ENCODE measurements around the gene SGCD.

The SGCD gene

DNA sequence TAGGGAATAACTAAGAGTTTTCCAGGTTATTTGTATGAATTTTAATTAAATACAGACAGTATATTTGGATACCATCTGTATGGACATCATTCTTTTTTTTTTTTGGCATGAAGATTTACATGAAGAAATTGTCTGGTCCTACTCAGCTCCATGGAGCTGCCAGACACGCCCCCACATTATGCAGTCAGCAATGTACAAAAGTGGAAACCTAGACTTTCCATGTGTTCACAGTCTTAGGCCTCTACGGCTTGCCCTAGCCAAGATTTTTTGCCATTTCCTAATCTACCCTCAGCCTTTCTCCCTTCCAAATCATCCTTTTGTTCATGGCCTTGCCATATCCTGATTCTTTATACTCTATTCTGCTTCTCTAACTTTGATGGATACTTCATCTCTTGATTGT, 207.1 kb downstream of the SGCD start:
- Histone ChIP-seq H3K4me1 (ENCODE audit: control insufficient read depth, insufficient read depth, low read length, poor library complexity, severe bottlenecking) (no peaks in the 10 kb centered on the region), H3K27me3 (replicated peaks; ENCODE audit: control insufficient read depth, insufficient read depth, low read length, poor library complexity, severe bottlenecking) (no peaks in the 10 kb centered on the region), H3K4me3 (ENCODE audit: insufficient read depth, low read depth, low read length, poor library complexity, severe bottlenecking) (no peak overlapping the region), H3K27ac (ENCODE audit: insufficient read depth, low read length, poor library complexity, severe bottlenecking) (no peak overlapping the region), H3K9me3 (ENCODE audit: control insufficient read depth, low read length) (no peaks in the 10 kb centered on the region), H3K36me3 (ENCODE audit: control insufficient read depth, insufficient read depth, low read length) (no peaks in the 10 kb centered on the region)
- no peak for DNase-seq

DNA sequence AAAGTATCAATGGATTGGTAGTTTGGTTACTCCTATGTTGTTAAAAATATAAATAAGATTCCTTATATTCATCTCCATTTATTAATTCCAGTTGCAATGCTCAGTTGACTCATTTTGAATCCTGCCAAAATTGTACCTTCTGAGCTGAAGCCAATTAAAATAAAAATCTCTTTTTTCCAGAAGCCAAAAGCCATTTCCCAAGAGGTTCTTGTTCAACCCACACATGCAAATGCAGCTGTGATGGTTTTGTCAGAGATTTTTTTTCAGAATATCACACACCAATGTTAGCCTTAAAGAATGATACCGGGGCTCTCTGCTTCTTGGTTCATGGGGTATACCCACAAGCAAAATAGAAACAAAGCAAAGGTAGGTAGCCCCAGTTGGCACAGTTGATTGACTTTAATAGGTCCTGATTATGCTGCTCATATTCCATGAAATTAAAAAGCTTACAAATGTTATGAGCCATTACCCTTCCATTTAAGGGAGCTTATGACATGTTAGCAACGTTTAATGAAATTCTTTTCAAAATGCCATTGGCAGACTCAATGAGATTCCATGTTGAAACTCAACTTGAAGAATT, 208.0 kb downstream of the SGCD start:
- Histone ChIP-seq H3K4me3 (ENCODE audit: insufficient read depth, low read depth, low read length, poor library complexity, severe bottlenecking) (no peak overlapping the region), H3K9me3 (ENCODE audit: control insufficient read depth, low read length) (no peaks in the 10 kb centered on the region), H3K4me1 (ENCODE audit: control insufficient read depth, insufficient read depth, low read length, poor library complexity, severe bottlenecking) (no peaks in the 10 kb centered on the region), H3K27me3 (replicated peaks; ENCODE audit: control insufficient read depth, insufficient read depth, low read length, poor library complexity, severe bottlenecking) (no peaks in the 10 kb centered on the region), H3K36me3 (ENCODE audit: control insufficient read depth, insufficient read depth, low read length) (no peaks in the 10 kb centered on the region), H3K27ac (ENCODE audit: insufficient read depth, low read length, poor library complexity, severe bottlenecking) (no peak overlapping the region)
- no peak for DNase-seq

DNA sequence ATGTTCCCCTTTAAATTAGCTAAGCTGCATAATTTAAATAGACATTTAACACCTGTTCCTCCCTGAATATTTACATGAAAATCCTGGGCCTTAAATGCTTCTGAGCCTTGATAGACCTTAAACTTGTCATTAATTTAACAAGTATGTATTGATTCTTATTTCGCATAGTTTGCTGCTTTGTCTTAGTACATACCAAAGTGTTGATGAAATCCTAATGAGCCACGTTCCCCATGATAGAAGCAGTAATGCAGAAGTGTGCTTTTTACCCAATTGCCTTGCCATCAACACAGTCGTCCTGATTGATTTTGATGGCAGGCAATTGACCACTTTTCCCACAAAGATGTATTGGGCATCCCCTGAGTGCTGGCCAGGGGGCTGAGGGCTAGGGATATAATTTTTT, 213.5 kb downstream of the SGCD start:
- H3K4me3 ChIP-seq (ENCODE audit: insufficient read depth, low read depth, low read length, poor library complexity, severe bottlenecking), result no peak overlapping the region
- H3K27me3 ChIP-seq (replicated peaks; ENCODE audit: control insufficient read depth, insufficient read depth, low read length, poor library complexity, severe bottlenecking), result no peaks in the 10 kb centered on the region
- no peak overlapping the region for H3K27ac ChIP-seq (ENCODE audit: insufficient read depth, low read length, poor library complexity, severe bottlenecking)
- no peaks in the 10 kb centered on the region for H3K4me1 ChIP-seq (ENCODE audit: control insufficient read depth, insufficient read depth, low read length, poor library complexity, severe bottlenecking)
- H3K9me3 ChIP-seq (ENCODE audit: control insufficient read depth, low read length), result no peaks in the 10 kb centered on the region
- H3K36me3 ChIP-seq (ENCODE audit: control insufficient read depth, insufficient read depth, low read length), result no peaks in the 10 kb centered on the region
- no peak for DNase-seq

DNA sequence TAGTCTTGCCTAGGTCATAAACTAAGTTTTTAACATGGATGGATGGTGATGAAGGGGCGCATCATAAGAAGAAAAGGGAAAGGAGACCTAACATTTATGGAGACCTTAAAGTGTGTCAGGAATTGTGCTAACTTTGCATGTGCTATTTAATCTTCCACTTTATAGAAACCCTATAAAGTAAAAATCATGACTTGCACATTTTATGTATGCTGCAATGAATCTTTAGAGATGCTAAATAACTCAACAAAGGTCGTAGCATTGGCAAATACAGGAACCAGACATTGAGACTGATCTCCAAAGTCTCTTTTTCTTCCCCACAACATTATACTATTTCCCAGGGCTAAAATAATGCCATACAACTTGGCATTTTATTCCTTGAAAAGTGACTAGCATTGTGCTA, 214.6 kb downstream of the SGCD start:
- H3K4me1 ChIP-seq (ENCODE audit: control insufficient read depth, insufficient read depth, low read length, poor library complexity, severe bottlenecking), result no peaks in the 10 kb centered on the region
- no peak for DNase-seq
- no peaks in the 10 kb centered on the region for H3K9me3 ChIP-seq (ENCODE audit: control insufficient read depth, low read length)
- no peaks in the 10 kb centered on the region for H3K27me3 ChIP-seq (replicated peaks; ENCODE audit: control insufficient read depth, insufficient read depth, low read length, poor library complexity, severe bottlenecking)
- H3K36me3 ChIP-seq (ENCODE audit: control insufficient read depth, insufficient read depth, low read length), result no peaks in the 10 kb centered on the region
- no peak overlapping the region for H3K4me3 ChIP-seq (ENCODE audit: insufficient read depth, low read depth, low read length, poor library complexity, severe bottlenecking)
- no peak overlapping the region for H3K27ac ChIP-seq (ENCODE audit: insufficient read depth, low read length, poor library complexity, severe bottlenecking)

DNA sequence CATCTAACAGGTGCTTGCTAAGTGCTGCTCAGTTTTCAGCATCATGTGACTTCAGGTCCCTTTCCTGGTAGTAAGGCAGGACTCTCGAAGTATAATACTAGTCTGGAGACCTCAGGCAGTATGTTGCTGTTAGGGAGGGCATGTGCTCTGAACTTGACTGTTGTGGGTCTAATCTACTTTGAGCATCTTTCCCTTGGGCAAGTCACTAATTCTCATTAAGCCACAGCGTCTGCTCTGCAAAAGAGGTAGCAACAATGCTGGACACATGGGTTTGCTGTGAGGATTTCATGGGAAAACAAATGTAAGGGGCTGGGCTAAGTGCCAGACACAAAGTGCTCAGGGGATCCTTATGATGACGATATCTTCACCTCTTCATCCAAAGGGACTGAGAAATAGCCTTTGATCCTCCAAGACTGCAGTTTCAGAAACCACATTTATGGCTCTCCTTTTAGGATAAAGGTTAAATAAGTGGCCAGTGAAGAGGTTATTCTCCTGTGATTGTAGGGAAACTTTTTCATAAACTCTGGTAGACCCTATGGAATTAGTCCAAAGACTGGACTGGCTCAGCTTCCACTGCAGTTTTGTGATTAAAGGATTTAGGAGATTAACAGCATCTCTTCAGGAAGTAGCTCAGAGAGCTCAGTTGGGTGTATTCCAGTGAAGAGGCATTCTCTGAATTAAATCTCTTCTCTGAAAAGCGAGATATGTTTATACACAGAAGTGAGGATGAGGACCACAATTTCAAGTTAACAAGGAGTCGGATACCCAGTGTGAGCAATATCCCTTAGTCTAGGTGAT, 216.6 kb downstream of the SGCD start:
- Histone ChIP-seq H3K9me3 (ENCODE audit: control insufficient read depth, low read length) (no peaks in the 10 kb centered on the region), H3K27me3 (replicated peaks; ENCODE audit: control insufficient read depth, insufficient read depth, low read length, poor library complexity, severe bottlenecking) (no peaks in the 10 kb centered on the region), H3K4me1 (ENCODE audit: control insufficient read depth, insufficient read depth, low read length, poor library complexity, severe bottlenecking) (no peaks in the 10 kb centered on the region), H3K36me3 (ENCODE audit: control insufficient read depth, insufficient read depth, low read length) (no peaks in the 10 kb centered on the region), H3K4me3 (ENCODE audit: insufficient read depth, low read depth, low read length, poor library complexity, severe bottlenecking) (no peak overlapping the region), H3K27ac (ENCODE audit: insufficient read depth, low read length, poor library complexity, severe bottlenecking) (no peak overlapping the region)
- DNase-seq, result no peak

DNA sequence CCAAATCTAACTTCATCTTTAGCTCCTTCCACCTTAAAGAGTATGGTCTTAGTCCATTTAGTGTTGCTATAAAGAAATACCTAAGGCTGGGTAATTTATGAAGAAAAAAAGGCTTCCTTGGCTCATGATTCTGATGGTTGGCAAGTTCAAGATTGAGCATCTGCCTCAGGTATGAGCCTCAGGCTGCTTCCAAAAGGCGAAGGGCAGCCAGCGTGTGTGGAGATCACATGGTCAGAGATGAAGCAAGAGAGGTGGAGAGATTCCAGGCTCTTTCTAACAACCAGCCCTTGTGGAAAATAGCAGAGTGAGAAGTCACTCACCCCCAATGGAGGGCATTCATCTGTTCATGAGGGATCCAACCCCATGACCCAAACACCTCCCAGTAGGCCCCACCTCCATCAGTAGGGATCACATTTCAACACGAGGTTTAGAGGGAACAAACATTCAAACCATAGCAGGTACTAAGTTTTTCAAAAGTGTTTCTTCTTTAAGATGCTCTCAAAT, 225.9 kb downstream of the SGCD start:
- Histone ChIP-seq H3K27ac (ENCODE audit: insufficient read depth, low read length, poor library complexity, severe bottlenecking) (no peak overlapping the region), H3K4me1 (ENCODE audit: control insufficient read depth, insufficient read depth, low read length, poor library complexity, severe bottlenecking) (no peaks in the 10 kb centered on the region), H3K27me3 (replicated peaks; ENCODE audit: control insufficient read depth, insufficient read depth, low read length, poor library complexity, severe bottlenecking) (no peaks in the 10 kb centered on the region), H3K9me3 (ENCODE audit: control insufficient read depth, low read length) (no peaks in the 10 kb centered on the region), H3K4me3 (ENCODE audit: insufficient read depth, low read depth, low read length, poor library complexity, severe bottlenecking) (no peak overlapping the region), H3K36me3 (ENCODE audit: control insufficient read depth, insufficient read depth, low read length) (no peaks in the 10 kb centered on the region)
- no peak for DNase-seq

DNA sequence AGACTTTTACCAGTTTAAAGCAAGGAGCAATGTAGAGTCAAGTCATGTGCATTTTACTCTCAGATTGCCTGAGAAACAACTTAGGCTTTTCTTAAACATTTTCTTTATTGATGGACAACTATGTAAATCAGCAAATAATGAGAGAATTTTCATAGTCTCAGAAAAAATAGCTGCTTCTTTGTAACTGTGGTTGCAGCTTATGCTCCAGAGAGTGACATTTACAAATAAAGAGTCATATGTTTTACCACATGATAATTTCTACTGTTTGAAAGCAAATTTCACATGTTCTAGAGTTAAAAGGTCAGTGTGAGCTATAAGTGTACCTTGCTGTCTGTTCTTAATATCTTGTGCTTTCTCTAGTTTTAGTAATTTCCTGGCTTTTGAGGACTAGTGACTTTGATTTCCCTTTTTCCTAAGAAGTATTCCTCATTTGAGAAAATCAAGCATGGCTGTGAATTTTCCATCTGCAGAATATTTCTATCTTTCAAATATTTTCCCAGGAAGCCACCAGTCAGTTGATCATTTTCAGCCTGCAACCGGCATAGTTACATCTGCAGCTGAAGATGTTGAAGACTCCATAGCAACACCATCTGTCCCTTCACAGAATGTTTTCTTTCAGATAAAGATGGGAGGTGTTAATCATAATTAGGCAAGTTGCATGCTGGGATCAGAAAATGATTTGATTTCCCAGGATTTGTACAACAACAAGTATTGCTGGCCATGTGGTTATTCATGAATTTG, 229.9 kb downstream of the SGCD start:
- no peaks in the 10 kb centered on the region for H3K9me3 ChIP-seq (ENCODE audit: control insufficient read depth, low read length)
- H3K4me1 ChIP-seq (ENCODE audit: control insufficient read depth, insufficient read depth, low read length, poor library complexity, severe bottlenecking), result no peaks in the 10 kb centered on the region
- H3K27me3 ChIP-seq (replicated peaks; ENCODE audit: control insufficient read depth, insufficient read depth, low read length, poor library complexity, severe bottlenecking), result no peaks in the 10 kb centered on the region
- no peak overlapping the region for H3K27ac ChIP-seq (ENCODE audit: insufficient read depth, low read length, poor library complexity, severe bottlenecking)
- H3K36me3 ChIP-seq (ENCODE audit: control insufficient read depth, insufficient read depth, low read length), result no peaks in the 10 kb centered on the region
- H3K4me3 ChIP-seq (ENCODE audit: insufficient read depth, low read depth, low read length, poor library complexity, severe bottlenecking), result no peak overlapping the region
- DNase-seq, result no peak

DNA sequence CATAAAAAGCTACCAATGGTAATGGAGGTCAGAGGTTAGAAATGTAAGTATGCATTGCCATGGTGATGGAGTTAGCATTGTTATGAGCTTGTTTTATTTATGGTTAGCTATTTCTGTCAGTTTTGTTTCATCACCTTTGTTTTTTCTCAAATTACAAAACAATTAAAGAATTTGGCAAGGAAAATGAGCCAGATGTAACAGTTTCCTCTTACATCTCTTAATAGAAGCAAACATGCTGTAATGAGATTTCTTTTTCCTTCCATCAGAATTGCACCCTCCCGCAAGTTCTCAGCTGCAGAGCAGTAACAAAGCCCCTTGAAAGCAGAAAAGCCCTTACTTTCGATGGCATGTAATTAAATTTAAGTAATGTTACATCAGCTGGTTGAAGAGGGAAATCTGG, 233.0 kb downstream of the SGCD start:
- Histone ChIP-seq H3K27ac (ENCODE audit: insufficient read depth, low read length, poor library complexity, severe bottlenecking) (no peak overlapping the region), H3K9me3 (ENCODE audit: control insufficient read depth, low read length) (no peaks in the 10 kb centered on the region), H3K27me3 (replicated peaks; ENCODE audit: control insufficient read depth, insufficient read depth, low read length, poor library complexity, severe bottlenecking) (no peaks in the 10 kb centered on the region), H3K4me3 (ENCODE audit: insufficient read depth, low read depth, low read length, poor library complexity, severe bottlenecking) (no peak overlapping the region), H3K36me3 (ENCODE audit: control insufficient read depth, insufficient read depth, low read length) (no peaks in the 10 kb centered on the region), H3K4me1 (ENCODE audit: control insufficient read depth, insufficient read depth, low read length, poor library complexity, severe bottlenecking) (no peaks in the 10 kb centered on the region)
- DNase-seq, result no peak

DNA sequence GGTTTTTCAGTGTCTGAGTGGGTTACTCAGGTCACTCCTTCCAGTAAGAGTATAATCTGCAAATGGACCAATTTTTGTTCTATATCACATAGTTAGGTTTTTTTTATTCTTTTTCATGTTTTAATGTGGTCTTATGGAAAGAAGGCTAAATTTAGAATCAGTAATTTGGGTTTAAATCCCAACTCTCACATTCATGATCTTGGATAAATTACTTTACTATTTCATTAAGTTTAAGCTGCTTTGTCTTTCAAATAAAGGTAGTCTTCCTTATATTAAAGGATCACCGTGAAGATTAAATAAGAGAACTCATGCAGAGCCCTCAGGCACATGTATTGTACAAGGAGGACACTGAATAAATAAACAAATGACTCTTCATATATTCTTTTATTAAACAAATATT, 234.7 kb downstream of the SGCD start:
- H3K36me3 ChIP-seq (ENCODE audit: control insufficient read depth, insufficient read depth, low read length), result no peaks in the 10 kb centered on the region
- no peak for DNase-seq
- no peaks in the 10 kb centered on the region for H3K27me3 ChIP-seq (replicated peaks; ENCODE audit: control insufficient read depth, insufficient read depth, low read length, poor library complexity, severe bottlenecking)
- no peak overlapping the region for H3K4me3 ChIP-seq (ENCODE audit: insufficient read depth, low read depth, low read length, poor library complexity, severe bottlenecking)
- no peak overlapping the region for H3K27ac ChIP-seq (ENCODE audit: insufficient read depth, low read length, poor library complexity, severe bottlenecking)
- H3K4me1 ChIP-seq (ENCODE audit: control insufficient read depth, insufficient read depth, low read length, poor library complexity, severe bottlenecking), result no peaks in the 10 kb centered on the region
- no peaks in the 10 kb centered on the region for H3K9me3 ChIP-seq (ENCODE audit: control insufficient read depth, low read length)

DNA sequence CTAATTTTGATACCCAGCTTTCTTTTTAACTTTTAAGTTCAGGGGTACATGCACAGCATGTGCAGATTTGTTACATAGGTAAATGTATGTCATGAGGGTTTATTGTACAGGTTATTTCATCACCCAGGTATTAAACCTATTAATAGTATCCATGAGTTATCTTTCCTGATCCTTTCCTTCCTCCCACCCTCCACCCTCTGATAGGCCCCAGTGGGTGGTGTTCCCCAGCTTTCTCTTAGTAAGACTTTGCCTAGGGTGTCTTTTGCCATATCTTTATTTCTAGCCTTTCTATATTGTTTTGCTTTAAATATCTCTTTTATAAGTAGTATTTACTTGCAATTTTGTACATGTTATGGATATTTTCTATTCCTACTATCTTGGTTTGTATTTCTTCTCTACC, 243.7 kb downstream of the SGCD start:
- Histone ChIP-seq H3K27me3 (replicated peaks; ENCODE audit: control insufficient read depth, insufficient read depth, low read length, poor library complexity, severe bottlenecking) (no peaks in the 10 kb centered on the region), H3K4me3 (ENCODE audit: insufficient read depth, low read depth, low read length, poor library complexity, severe bottlenecking) (no peak overlapping the region), H3K4me1 (ENCODE audit: control insufficient read depth, insufficient read depth, low read length, poor library complexity, severe bottlenecking) (no peaks in the 10 kb centered on the region), H3K9me3 (ENCODE audit: control insufficient read depth, low read length) (no peaks in the 10 kb centered on the region), H3K36me3 (ENCODE audit: control insufficient read depth, insufficient read depth, low read length) (no peaks in the 10 kb centered on the region), H3K27ac (ENCODE audit: insufficient read depth, low read length, poor library complexity, severe bottlenecking) (no peak overlapping the region)
- DNase-seq, result no peak
